Naive B cell (primary cell): ENCODE measurements around the gene YAF2. TPM values are rescaled to one million over a fixed set of nuclear protein-coding genes. Genes with fewer than 3 reads are reported as not detected.
"Not testable (repeated sequence)": the region's sequence is repeated elsewhere in the genome, so short reads cannot be mapped to it uniquely, and the experiment has no call there.

Source experiments
- ATAC-seq, 2 donors: fragments of 150-1000 bp; cut with Tn5 transposase; 2 replicates each; pipeline ENCODE4 v1.10.0; 2021; ENCODE audit warnings: low read depth in 2 of 2, mild to moderate bottlenecking in 2 of 2, moderate library complexity in 2 of 2
- DNase-seq: peaks from one replicate; pipeline ENCODE4 v3.0.0; 2022
- H3K27ac Mint-ChIP-seq, 6 donors: one replicate each; pipeline ENCODE4 v1.8.0; 2020 to 2022; ENCODE audit warnings: mild to moderate bottlenecking in 6 of 6, mixed read lengths in 6 of 6, moderate library complexity in 5 of 6, inconsistent platforms in 2 of 6
- H3K27me3 Mint-ChIP-seq, 3 donors: one replicate each; pipeline ENCODE4 v1.8.0; 2021 to 2022; ENCODE audit warnings: mixed read lengths in 3 of 3, mild to moderate bottlenecking in 1 of 3
- H3K36me3 Mint-ChIP-seq, 2 donors: one replicate each; pipeline ENCODE4 v1.8.0; 2020 to 2022; ENCODE audit warnings: mixed read lengths in 2 of 2, inconsistent platforms in 1 of 2, mild to moderate bottlenecking in 1 of 2
- H3K4me1 Mint-ChIP-seq, 3 donors: one replicate each; pipeline ENCODE4 v1.8.0; 2020 to 2022; ENCODE audit warnings: mixed read lengths in 3 of 3, inconsistent platforms in 1 of 3, mild to moderate bottlenecking in 1 of 3, moderate library complexity in 1 of 3
- H3K4me3 Mint-ChIP-seq, 8 donors: one replicate each; pipeline ENCODE4 v1.8.0; 2020 to 2022; ENCODE audit warnings: mild to moderate bottlenecking in 8 of 8, mixed read lengths in 8 of 8, moderate library complexity in 8 of 8, inconsistent platforms in 2 of 8
- H3K9me3 Mint-ChIP-seq, 7 donors: one replicate each; pipeline ENCODE4 v1.8.0; 2020 to 2022; ENCODE audit warnings: mixed read lengths in 7 of 7, mild to moderate bottlenecking in 5 of 7, inconsistent platforms in 2 of 7, moderate library complexity in 1 of 7
- polyA plus RNA-seq, 6 donors: library from polyadenylated mRNA; unstranded; fragments of 300-500 nt; fragmentation: Illumina TruSeq; gene quantifications; one replicate each; pipeline ENCODE4 v1.2.3, GENCODE V29; 2021; ENCODE audit warnings: low read depth in 6 of 6

Gene YAF2
- polyA plus RNA-seq, 6 donors from 2014 or later: 7.1 to 20.9 (median 11.1) TPM

- no peak for ATAC-seq
- H3K27ac Mint-ChIP-seq: no peak overlapping the region
- peaks cover 3 to 12% (median 3%) of the 10 kb centered on the region in 3 donors for H3K4me1 Mint-ChIP-seq
- no peak for DNase-seq
- no peaks in the 10 kb centered on the region for H3K27me3 Mint-ChIP-seq
- peaks cover 15 to 18% of the 10 kb centered on the region in 2 donors for H3K36me3 Mint-ChIP-seq
- no peaks in the 10 kb centered on the region for H3K9me3 Mint-ChIP-seq
- H3K4me3 Mint-ChIP-seq: no peak overlapping the region
Observed at GRCh38 chr12:42204819-42205218, 33.2 kb downstream of the YAF2 start.

GRCh38 chr12:42204362-42204761, 33.7 kb downstream of the YAF2 start:
- no peak for DNase-seq
- Mint-ChIP-seq H3K36me3 (peaks cover 15 to 18% of the 10 kb centered on the region in 2 donors), H3K27me3 (no peaks in the 10 kb centered on the region), H3K4me1 (peaks cover 3 to 12% (median 3%) of the 10 kb centered on the region in 3 donors), H3K4me3 (no peak overlapping the region), H3K9me3 (no peaks in the 10 kb centered on the region), H3K27ac (no peak overlapping the region)
- ATAC-seq: no peak

GRCh38 chr12:42201063-42201462, 37.0 kb downstream of the YAF2 start:
- no peaks in the 10 kb centered on the region for H3K9me3 Mint-ChIP-seq
- peak overlapping the region in 1 of 6 donors; percentile 88 for H3K27ac Mint-ChIP-seq
- H3K27me3 Mint-ChIP-seq: no peaks in the 10 kb centered on the region
- no peak overlapping the region for H3K4me3 Mint-ChIP-seq
- peaks cover 7 to 14% of the 10 kb centered on the region in 2 donors for H3K36me3 Mint-ChIP-seq
- H3K4me1 Mint-ChIP-seq: peaks cover 0 to 11% (median 3%) of the 10 kb centered on the region in 3 donors
- ATAC-seq: no peak
- DNase-seq: no peak

- H3K4me1 Mint-ChIP-seq: peaks cover 0 to 13% (median 3%) of the 10 kb centered on the region in 3 donors
Observed at GRCh38 chr12:42199007-42199406, 39.0 kb downstream of the YAF2 start.

GRCh38 chr12:42196723-42197603, 41.1 kb downstream of the YAF2 start:
- DNase-seq: no peak
- peaks cover 11 to 12% of the 10 kb centered on the region in 2 donors for H3K36me3 Mint-ChIP-seq
- no peaks in the 10 kb centered on the region for H3K9me3 Mint-ChIP-seq
- no peak for ATAC-seq
- peaks cover 0 to 9% (median 3%) of the 10 kb centered on the region in 3 donors for H3K4me1 Mint-ChIP-seq
- peak overlapping the region in 2 of 6 donors; percentile 36 to 60 for H3K27ac Mint-ChIP-seq
- H3K27me3 Mint-ChIP-seq: no peaks in the 10 kb centered on the region
- no peak overlapping the region for H3K4me3 Mint-ChIP-seq

More at GRCh38 chr12:42199007-42199406, 39.0 kb downstream of the YAF2 start:
- H3K36me3 Mint-ChIP-seq: peaks cover 15 to 16% of the 10 kb centered on the region in 2 donors
- no peaks in the 10 kb centered on the region for H3K9me3 Mint-ChIP-seq
- ATAC-seq: no peak
- no peaks in the 10 kb centered on the region for H3K27me3 Mint-ChIP-seq
- no peak overlapping the region for H3K4me3 Mint-ChIP-seq
- H3K27ac Mint-ChIP-seq: no peak overlapping the region
- DNase-seq: no peak

- DNase-seq (no peak), ATAC-seq (no peak)
- Mint-ChIP-seq H3K9me3 (no peaks in the 10 kb centered on the region), H3K27ac (peak overlapping the region in 1 of 6 donors; percentile 43), H3K36me3 (peaks cover 9% of the 10 kb centered on the region in 2 donors), H3K4me1 (peaks cover 14 to 19% (median 15%) of the 10 kb centered on the region in 3 donors), H3K4me3 (no peak overlapping the region), H3K27me3 (no peaks in the 10 kb centered on the region)
Observed at GRCh38 chr12:42192686-42193085, 45.4 kb downstream of the YAF2 start.

- Mint-ChIP-seq H3K36me3 (peaks cover 9% of the 10 kb centered on the region in 2 donors), H3K4me3 (no peak overlapping the region), H3K27me3 (no peaks in the 10 kb centered on the region), H3K4me1 (peaks cover 15 to 19% (median 15%) of the 10 kb centered on the region in 3 donors), H3K27ac (peak overlapping the region in 1 of 6 donors; percentile 43), H3K9me3 (no peaks in the 10 kb centered on the region)
- ATAC-seq (no peak), DNase-seq (no peak)
Observed at GRCh38 chr12:42192258-42192657, 45.8 kb downstream of the YAF2 start.

- no peak for DNase-seq
- Mint-ChIP-seq H3K9me3 (no peaks in the 10 kb centered on the region), H3K27me3 (no peaks in the 10 kb centered on the region), H3K27ac (peak overlapping the region in 2 of 6 donors; percentile 2 to 79), H3K36me3 (peaks cover 0 to 3% of the 10 kb centered on the region in 2 donors), H3K4me1 (peaks cover 15 to 25% (median 20%) of the 10 kb centered on the region in 3 donors), H3K4me3 (no peak overlapping the region)
- ATAC-seq: no peak
Observed at GRCh38 chr12:42190376-42190775, 47.7 kb downstream of the YAF2 start.

- not testable (repeated sequence) for H3K9me3 Mint-ChIP-seq, H3K36me3 Mint-ChIP-seq, H3K27ac Mint-ChIP-seq, H3K27me3 Mint-ChIP-seq, DNase-seq, H3K4me3 Mint-ChIP-seq, ATAC-seq
- H3K4me1 Mint-ChIP-seq: peaks cover 25 to 35% (median 28%) of the 10 kb centered on the region in 3 donors
Observed at GRCh38 chr12:42188275-42188674, 49.8 kb downstream of the YAF2 start.

- no peaks in the 10 kb centered on the region for H3K9me3 Mint-ChIP-seq
- DNase-seq: no peak
- H3K27me3 Mint-ChIP-seq: no peaks in the 10 kb centered on the region
- H3K36me3 Mint-ChIP-seq: peaks cover 4 to 7% of the 10 kb centered on the region in 2 donors
- H3K27ac Mint-ChIP-seq: no peak overlapping the region
- peaks cover 25 to 35% (median 33%) of the 10 kb centered on the region in 3 donors for H3K4me1 Mint-ChIP-seq
- no peak for ATAC-seq
- H3K4me3 Mint-ChIP-seq: peak overlapping the region in 1 of 8 donors; percentile 36
Observed at GRCh38 chr12:42187799-42188198, 50.2 kb downstream of the YAF2 start.

- Mint-ChIP-seq H3K4me3 (peak overlapping the region in 7 of 8 donors; percentile 35 to 70 (median 54)), H3K4me1 (peaks cover 32 to 35% (median 34%) of the 10 kb centered on the region in 3 donors), H3K9me3 (no peaks in the 10 kb centered on the region), H3K27ac (no peak overlapping the region), H3K27me3 (no peaks in the 10 kb centered on the region), H3K36me3 (peaks cover 4 to 7% of the 10 kb centered on the region in 2 donors)
- ATAC-seq: peak; percentile 97 to 99
- DNase-seq: peak; percentile 29
Observed at GRCh38 chr12:42186793-42187192, 51.3 kb downstream of the YAF2 start.

GRCh38 chr12:42182394-42182793, 55.7 kb downstream of the YAF2 start:
- Mint-ChIP-seq H3K27ac (no peak overlapping the region), H3K27me3 (no peaks in the 10 kb centered on the region), H3K36me3 (peaks cover 9 to 13% of the 10 kb centered on the region in 2 donors), H3K9me3 (no peaks in the 10 kb centered on the region), H3K4me1 (peaks cover 30 to 31% (median 30%) of the 10 kb centered on the region in 3 donors), H3K4me3 (no peak overlapping the region)
- no peak for DNase-seq
- ATAC-seq: no peak

GRCh38 chr12:42180990-42181596, 57.0 kb downstream of the YAF2 start:
- Mint-ChIP-seq H3K36me3 (peaks cover 20 to 26% of the 10 kb centered on the region in 2 donors), H3K4me3 (peak overlapping the region in 1 of 8 donors; percentile 6), H3K9me3 (peaks cover 0 to 4% (median 0%) of the 10 kb centered on the region in 7 donors), H3K27ac (peak overlapping the region in 1 of 6 donors; percentile 73), H3K27me3 (no peaks in the 10 kb centered on the region), H3K4me1 (peaks cover 27 to 35% (median 30%) of the 10 kb centered on the region in 3 donors)
- DNase-seq: no peak
- no peak for ATAC-seq
